ENCODE results near the gene TOLLIP. TPM values are rescaled to one million over a fixed set of nuclear protein-coding genes. Genes with fewer than 3 reads are reported as not detected.

Gene TOLLIP
- total RNA-seq, 1 experiment from 2014 or later: 78.3 TPM

DNA sequence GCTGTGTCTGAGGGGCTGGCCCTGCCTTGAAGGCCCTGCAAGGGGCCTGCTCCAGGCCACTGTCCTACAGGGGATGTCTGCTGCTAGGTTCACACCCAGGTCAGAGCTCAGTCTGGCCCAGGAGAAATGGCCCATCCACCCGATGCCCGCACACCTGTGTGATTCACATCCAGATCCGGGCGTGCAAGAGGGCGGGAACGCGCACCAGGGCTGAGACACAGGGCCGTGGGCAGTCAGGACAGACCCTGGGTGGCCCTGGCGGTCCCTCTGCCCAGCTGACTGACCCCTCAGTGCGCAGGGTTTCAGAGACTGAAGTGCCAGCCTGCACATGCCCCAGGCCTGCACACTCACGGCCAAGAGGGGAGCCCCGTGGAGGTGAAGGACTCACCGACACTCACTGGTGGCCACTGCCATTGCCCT lies 7.4 kb downstream of the TOLLIP start:
- Histone ChIP-seq H3K36me3 (ENCODE audit: control insufficient read depth, insufficient read depth, low read length) (0 out of 2 replicates have a peak, but pooled peaks cover 1% of the 10 kb centered on the region), H3K9me3 (no peaks in the 10 kb centered on the region), H3K27me3 (replicated peaks; ENCODE audit: control insufficient read depth, insufficient read depth, low read length) (no peaks in the 10 kb centered on the region), H3K4me3 (ENCODE audit: low read depth, low read length) (no peak overlapping the region), H3K4me1 (peaks cover 42% of the 10 kb centered on the region)
- no peaks in the 10 kb centered on the region for H3K9me3 Mint-ChIP-seq (ENCODE audit: unreplicated experiment)
- H3K27ac Mint-ChIP-seq (ENCODE audit: unreplicated experiment): no peak overlapping the region
- H3K36me3 Mint-ChIP-seq (ENCODE audit: insufficient read depth, unreplicated experiment): peaks cover 22% of the 10 kb centered on the region
- ChIA-PET POLR2A (no interaction called here), CTCF (no interaction called here)
- H3K27me3 Mint-ChIP-seq (ENCODE audit: insufficient read depth, unreplicated experiment): no peaks in the 10 kb centered on the region
- no peak overlapping the region for H3K4me3 Mint-ChIP-seq (ENCODE audit: unreplicated experiment)
- peaks cover 13% of the 10 kb centered on the region for H3K4me1 Mint-ChIP-seq (ENCODE audit: low read depth, unreplicated experiment)
- no peak for TF ChIP-seq CTCF (IDR thresholded peaks at IDR 0.05; ENCODE audit: insufficient read depth in 1 of 2, low read depth in 1 of 2, low read length in 1 of 2, severe bottlenecking in 1 of 2, unreplicated experiment in 1 of 2)
- intact Hi-C loops (cut with micrococcal nuclease; ENCODE audit: unreplicated experiment): no loop called here
- BruUV-seq (replicated peaks): no TSS peak
- no peak for DNase-seq

DNA sequence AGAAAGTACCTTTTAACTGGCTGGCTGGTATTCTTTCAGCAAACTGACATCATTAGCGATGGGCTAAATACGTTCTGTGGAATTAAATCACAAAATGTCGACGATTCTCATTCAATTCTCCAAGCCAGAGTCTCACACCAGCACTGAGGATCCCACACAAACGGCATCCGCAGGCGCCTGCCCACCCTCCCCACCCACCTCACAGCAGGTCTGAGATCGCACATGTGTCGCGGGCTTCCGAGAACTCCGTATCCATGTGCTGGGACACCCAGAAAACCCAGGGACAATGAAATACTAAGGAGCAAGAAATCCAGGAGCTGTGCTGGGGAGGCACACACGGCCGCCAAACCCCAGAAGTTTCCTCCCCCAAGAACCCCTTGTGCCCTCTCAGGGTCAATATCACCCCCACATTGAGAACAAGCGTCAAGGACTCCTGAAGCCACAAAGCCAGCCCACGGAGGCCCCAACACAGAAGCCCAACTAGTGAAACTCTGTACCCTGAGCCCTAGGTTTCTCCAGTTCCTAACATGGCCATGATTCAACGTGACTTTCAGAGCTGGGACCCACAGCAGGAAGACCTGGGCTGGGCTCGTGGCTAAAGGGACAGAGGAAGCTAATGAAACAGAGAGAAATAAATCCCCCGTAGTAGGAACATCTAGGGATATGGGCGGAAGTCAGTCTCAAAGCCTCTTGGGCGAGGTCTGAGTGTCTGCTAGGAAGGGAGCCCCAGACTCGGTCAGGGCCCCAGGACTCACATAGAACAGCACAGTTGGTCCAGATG lies 8.0 kb downstream of the TOLLIP start:
- Mint-ChIP-seq H3K36me3 (ENCODE audit: insufficient read depth, unreplicated experiment) (peaks cover 22% of the 10 kb centered on the region), H3K27ac (ENCODE audit: unreplicated experiment) (peak overlapping the region; percentile 42), H3K4me1 (ENCODE audit: low read depth, unreplicated experiment) (peaks cover 13% of the 10 kb centered on the region), H3K9me3 (ENCODE audit: unreplicated experiment) (no peaks in the 10 kb centered on the region), H3K27me3 (ENCODE audit: insufficient read depth, unreplicated experiment) (no peaks in the 10 kb centered on the region), H3K4me3 (ENCODE audit: unreplicated experiment) (no peak overlapping the region)
- Histone ChIP-seq H3K36me3 (ENCODE audit: control insufficient read depth, insufficient read depth, low read length) (0 out of 2 replicates have a peak, but pooled peaks cover 1% of the 10 kb centered on the region), H3K9me3 (no peaks in the 10 kb centered on the region), H3K4me1 (peaks cover 42% of the 10 kb centered on the region), H3K4me3 (ENCODE audit: low read depth, low read length) (no peak overlapping the region), H3K27me3 (replicated peaks; ENCODE audit: control insufficient read depth, insufficient read depth, low read length) (no peaks in the 10 kb centered on the region)
- BruUV-seq (replicated peaks): no TSS peak
- POLR2A ChIA-PET: no interaction called here
- CTCF ChIA-PET: no interaction called here
- no peak for DNase-seq
- no peak for TF ChIP-seq CTCF (IDR thresholded peaks at IDR 0.05; ENCODE audit: insufficient read depth in 1 of 2, low read depth in 1 of 2, low read length in 1 of 2, severe bottlenecking in 1 of 2, unreplicated experiment in 1 of 2)
- intact Hi-C loops (cut with micrococcal nuclease; ENCODE audit: unreplicated experiment): no loop called here

- TF ChIP-seq CTCF (IDR thresholded peaks at IDR 0.05; ENCODE audit: insufficient read depth in 1 of 2, low read depth in 1 of 2, low read length in 1 of 2, severe bottlenecking in 1 of 2, unreplicated experiment in 1 of 2): no peak
Measured at GRCh38 chr11:1300569-1301187, 8.8 kb downstream of the TOLLIP start.

More at GRCh38 chr11:1300569-1301187, 8.8 kb downstream of the TOLLIP start:
- H3K36me3 ChIP-seq (ENCODE audit: control insufficient read depth, insufficient read depth, low read length): 0 out of 2 replicates have a peak, but pooled peaks cover 1% of the 10 kb centered on the region
- DNase-seq: no peak
- peaks cover 40% of the 10 kb centered on the region for H3K4me1 ChIP-seq
- no peaks in the 10 kb centered on the region for H3K27me3 ChIP-seq (replicated peaks; ENCODE audit: control insufficient read depth, insufficient read depth, low read length)
- POLR2A ChIA-PET: no interaction called here
- no peaks in the 10 kb centered on the region for H3K9me3 ChIP-seq
- Mint-ChIP-seq H3K36me3 (ENCODE audit: insufficient read depth, unreplicated experiment) (peaks cover 22% of the 10 kb centered on the region), H3K27me3 (ENCODE audit: insufficient read depth, unreplicated experiment) (no peaks in the 10 kb centered on the region), H3K4me1 (ENCODE audit: low read depth, unreplicated experiment) (peaks cover 13% of the 10 kb centered on the region), H3K4me3 (ENCODE audit: unreplicated experiment) (no peak overlapping the region), H3K27ac (ENCODE audit: unreplicated experiment) (peak overlapping the region; percentile 42), H3K9me3 (ENCODE audit: unreplicated experiment) (no peaks in the 10 kb centered on the region)
- H3K4me3 ChIP-seq (ENCODE audit: low read depth, low read length): no peak overlapping the region
- no TSS peak for BruUV-seq (replicated peaks)
- intact Hi-C loops (cut with micrococcal nuclease; ENCODE audit: unreplicated experiment): no loop called here
- CTCF ChIA-PET: no interaction called here

Data from Caco-2 (cell line).